SK-N-SH (cell line): Measurements from ENCODE around the gene COMMD10. TPM values are rescaled to one million over a fixed set of nuclear protein-coding genes. Genes with fewer than 3 reads are reported as not detected.

ENCODE experiments used
- CTCF ChIA-PET: fragments of 300-600, 350-600 bp; formaldehyde crosslinking; extraction: SDS; loops from one replicate; lab custom pipeline; 2021; lab: Yijun Ruan, JAX
- POLR2A ChIA-PET: fragments of 350-600 bp; sonication (Branson Sonifier 250); formaldehyde crosslinking; extraction: SDS; loops from one replicate; lab custom pipeline; 2020; ENCODE audit warnings: antibody characterized with exemption, inconsistent platforms; lab: Yijun Ruan, JAX
- DNase-seq: peaks from one replicate; pipeline ENCODE4 v3.0.0; 2012
- H2AFZ ChIP-seq: fragments of 200-600 bp; sonication (generic); 2 replicates; pipeline ENCODE4 v1.8.1; 2016; ENCODE audit warnings: antibody characterized with exemption, mild to moderate bottlenecking, low read depth
- H3F3A ChIP-seq: fragments of 200-600 bp; sonication (generic); replicated peaks from 2 replicates; pipeline ENCODE3; 2016; ENCODE audit warnings: antibody characterized with exemption, mild to moderate bottlenecking; ENCODE audit not compliant: insufficient read depth
- H3K27ac ChIP-seq, 2 experiments: fragments of 200-500 bp in 1 of 2; fragments of 200-600 bp in 1 of 2; sonication (Bioruptor generic) in 1 of 2; sonication (generic), shearing (Covaris generic) in 1 of 2; 2 replicates each; pipeline versions ENCODE4 v1.5.1 to v1.6.1; 2014 to 2016; ENCODE audit warnings: low read depth in 2 of 2, inconsistent platforms in 1 of 2, low read length in 1 of 2, mild to moderate bottlenecking in 1 of 2, mixed read lengths in 1 of 2
- H3K27me3 ChIP-seq: fragments of 200-600 bp; sonication (generic), shearing (Covaris generic); 2 replicates; pipeline ENCODE4 v1.6.1; 2016; ENCODE audit warnings: mixed run types; ENCODE audit not compliant: insufficient read depth
- H3K36me3 ChIP-seq, 2 experiments: fragments of 200-500 bp in 1 of 2; fragments of 200-600 bp in 1 of 2; sonication (Bioruptor generic) in 1 of 2; sonication (generic) in 1 of 2; replicated peaks in 1 of 2; 2 replicates each; pipeline versions ENCODE3 to v1.5.1; 2014 to 2016; ENCODE audit warnings: low read length in 1 of 2, mild to moderate bottlenecking in 1 of 2; ENCODE audit not compliant: insufficient read depth in 2 of 2, control insufficient read depth in 1 of 2
- H3K4me1 ChIP-seq, 2 experiments: fragments of 200-500 bp in 1 of 2; fragments of 200-600 bp in 1 of 2; sonication (Bioruptor generic) in 1 of 2; sonication (generic), shearing (Covaris generic) in 1 of 2; 2 replicates each; pipeline versions ENCODE4 v1.5.1 to v1.6.1; 2014 to 2016; ENCODE audit warnings: low read depth in 1 of 2, low read length in 1 of 2, mixed run types in 1 of 2; ENCODE audit not compliant: insufficient read depth in 2 of 2, control insufficient read depth in 1 of 2
- H3K4me2 ChIP-seq: fragments of 200-600 bp; sonication (generic), shearing (Covaris generic); 2 replicates; pipeline ENCODE4 v1.6.1; 2017; ENCODE audit warnings: mixed run types
- H3K4me3 ChIP-seq, 2 experiments: fragments of 200-500 bp in 1 of 2; fragments of 200-600 bp in 1 of 2; sonication (Bioruptor generic) in 1 of 2; sonication (generic), shearing (Covaris generic) in 1 of 2; 2 replicates each; pipeline versions ENCODE4 v1.5.1 to v1.8.1; 2014 to 2016; ENCODE audit warnings: low read depth in 2 of 2, inconsistent platforms in 1 of 2, low read length in 1 of 2, mild to moderate bottlenecking in 1 of 2, mixed read lengths in 1 of 2, moderate library complexity in 1 of 2
- H3K79me2 ChIP-seq: fragments of 200-600 bp; sonication (generic); 2 replicates; pipeline ENCODE4 v1.8.1; 2017; ENCODE audit warnings: mild to moderate bottlenecking; ENCODE audit not compliant: insufficient read depth
- H3K9ac ChIP-seq: fragments of 200-600 bp; sonication (generic); 2 replicates; pipeline ENCODE4 v1.6.1; 2017; ENCODE audit warnings: mixed run types
- H3K9me2 ChIP-seq: fragments of 200-600 bp; sonication (generic); 2 replicates; pipeline ENCODE4 v1.6.1; 2017; ENCODE audit warnings: mixed run types
- H3K9me3 ChIP-seq: fragments of 200-600 bp; sonication (generic); 2 replicates; pipeline ENCODE4 v1.6.1; 2017; ENCODE audit warnings: mixed run types, mild to moderate bottlenecking, moderate library complexity
- H4K20me1 ChIP-seq: fragments of 200-600 bp; sonication (generic); 2 replicates; pipeline ENCODE4 v1.6.1; 2017; ENCODE audit warnings: mild to moderate bottlenecking, mixed run types; ENCODE audit not compliant: insufficient read depth
- ELF1 ChIP-seq: IDR thresholded peaks from 2 replicates; pipeline ENCODE4 v1.4.0; 2012
- EP300 ChIP-seq, 2 experiments: IDR thresholded peaks; 2 replicates each; pipeline versions ENCODE4 v1.4.0 to v1.6.1; 2012; ENCODE audit warnings: borderline replicate concordance in 1 of 2, low read depth in 1 of 2, low read length in 1 of 2
- EZH2phosphoT487 ChIP-seq: fragments of 200-600 bp; sonication (generic); IDR thresholded peaks from 2 replicates; pipeline ENCODE4 v1.6.1; 2017; ENCODE audit warnings: low read depth, mixed run types, mild to moderate bottlenecking, antibody characterized with exemption, moderate library complexity, borderline replicate concordance
- FOXM1 ChIP-seq: IDR thresholded peaks from 2 replicates; pipeline ENCODE4 v1.4.0; 2012; ENCODE audit warnings: low read depth, mild to moderate bottlenecking
- JUND ChIP-seq: IDR thresholded peaks from 2 replicates; pipeline ENCODE4 v1.4.0; 2012
- MEF2A ChIP-seq: IDR thresholded peaks from 2 replicates; pipeline ENCODE4 v1.4.0; 2012; ENCODE audit warnings: low read depth, borderline replicate concordance
- POLR2AphosphoS5 ChIP-seq: IDR thresholded peaks from 2 replicates; pipeline ENCODE4 v1.6.1; 2012; ENCODE audit warnings: low read depth, low read length
- SMC3 ChIP-seq: IDR thresholded peaks from 2 replicates; pipeline ENCODE4 v1.6.1; 2012; ENCODE audit warnings: low read depth, low read length, improper control_type of control experiment
- TEAD4 ChIP-seq: IDR thresholded peaks from 2 replicates; pipeline ENCODE4 v1.4.0; 2012; ENCODE audit warnings: mild to moderate bottlenecking, borderline replicate concordance; ENCODE audit not compliant: insufficient read depth
- WGBS: methylation state at CpG from one replicate; pipeline ENCODE4 v1.1.6; 2017; ENCODE audit warnings: low lambda C conversion rate; 5-methylcytosine and 5-hydroxymethylcytosine counted together
- polyA plus RNA-seq, 3 experiments: library from polyadenylated mRNA; depleted of rRNA; stranded (reverse); fragments of >200 nt; gene quantifications; 2 replicates each; pipeline ENCODE4 v1.2.3, GENCODE V29; 2012
- TF ChIP-seq, protein P1 (sequence below): IDR thresholded peaks from 2 replicates; pipeline ENCODE4 v1.4.0; 2012; ENCODE audit warnings: low read depth, borderline replicate concordance
- TF ChIP-seq, protein P2 (sequence below): IDR thresholded peaks from 2 replicates; pipeline ENCODE4 v1.6.1; 2012; ENCODE audit warnings: mild to moderate bottlenecking, low read depth, low read length, moderate library complexity
- TF ChIP-seq, protein P3 (sequence below): IDR thresholded peaks from 2 replicates; pipeline ENCODE4 v1.4.0; 2012; ENCODE audit warnings: low read depth

Gene COMMD10
- polyA plus RNA-seq, 1 of the 3 experiments (the other 2 are of a cell fraction) = 9.4 TPM

DNA sequence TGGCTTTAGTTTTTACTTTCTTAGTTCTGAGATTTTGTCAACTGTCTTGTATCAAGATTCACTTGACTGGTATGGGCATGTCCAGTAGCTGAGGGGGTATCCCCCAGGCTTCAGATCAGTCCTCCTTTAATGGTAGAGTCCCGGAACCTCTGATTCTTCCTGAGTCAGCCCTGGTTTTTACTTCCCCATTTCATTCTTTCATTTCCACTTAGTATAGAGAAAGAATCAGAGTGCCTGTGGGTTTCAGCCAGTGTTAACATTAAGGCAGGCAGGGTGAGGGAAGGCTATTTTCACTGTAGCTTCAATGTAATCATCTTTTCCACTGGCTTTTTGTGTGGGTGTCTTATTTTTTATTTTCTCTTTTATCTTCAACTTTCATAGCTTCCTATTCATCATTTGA lies 8.3 kb upstream of the COMMD10 start:
- Histone ChIP-seq H3K9me3 (no peaks in the 10 kb centered on the region), H3K27ac (no peak overlapping the region), H3F3A (no peaks in the 10 kb centered on the region), H3K9ac (no peak overlapping the region), H2AFZ (no peak overlapping the region), H3K4me2 (no peak overlapping the region), H3K9me2 (no peaks in the 10 kb centered on the region), H3K4me1 (no peaks in the 10 kb centered on the region; a peak in 1 of 4 replicates), H4K20me1 (no peaks in the 10 kb centered on the region), H3K4me3 (no peak overlapping the region), H3K79me2 (no peaks in the 10 kb centered on the region), H3K36me3 (no peaks in the 10 kb centered on the region), H3K27me3 (no peaks in the 10 kb centered on the region)
- no peak for DNase-seq
- ChIA-PET POLR2A (no interaction called here), CTCF (interaction anchor here (1.0 to 1.9 kb wide), 2 partner anchors 8 to 246 kb away, joined by 3 to 6 read pairs; no protein-coding TSS in a partner anchor)
- WGBS = 100% methylated on average over 1 of the region's 1 CpG
- TF ChIP-seq TEAD4 (no peak), POLR2AphosphoS5 (no peak), JUND (no peak), MEF2A (no peak), SMC3 (no peak)
- TF ChIP-seq, protein P1, sequence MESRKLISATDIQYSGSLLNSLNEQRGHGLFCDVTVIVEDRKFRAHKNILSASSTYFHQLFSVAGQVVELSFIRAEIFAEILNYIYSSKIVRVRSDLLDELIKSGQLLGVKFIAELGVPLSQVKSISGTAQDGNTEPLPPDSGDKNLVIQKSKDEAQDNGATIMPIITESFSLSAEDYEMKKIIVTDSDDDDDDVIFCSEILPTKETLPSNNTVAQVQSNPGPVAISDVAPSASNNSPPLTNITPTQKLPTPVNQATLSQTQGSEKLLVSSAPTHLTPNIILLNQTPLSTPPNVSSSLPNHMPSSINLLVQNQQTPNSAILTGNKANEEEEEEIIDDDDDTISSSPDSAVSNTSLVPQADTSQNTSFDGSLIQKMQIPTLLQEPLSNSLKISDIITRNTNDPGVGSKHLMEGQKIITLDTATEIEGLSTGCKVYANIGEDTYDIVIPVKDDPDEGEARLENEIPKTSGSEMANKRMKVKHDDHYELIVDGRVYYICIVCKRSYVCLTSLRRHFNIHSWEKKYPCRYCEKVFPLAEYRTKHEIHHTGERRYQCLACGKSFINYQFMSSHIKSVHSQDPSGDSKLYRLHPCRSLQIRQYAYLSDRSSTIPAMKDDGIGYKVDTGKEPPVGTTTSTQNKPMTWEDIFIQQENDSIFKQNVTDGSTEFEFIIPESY = no peak
- TF ChIP-seq, protein P2, sequence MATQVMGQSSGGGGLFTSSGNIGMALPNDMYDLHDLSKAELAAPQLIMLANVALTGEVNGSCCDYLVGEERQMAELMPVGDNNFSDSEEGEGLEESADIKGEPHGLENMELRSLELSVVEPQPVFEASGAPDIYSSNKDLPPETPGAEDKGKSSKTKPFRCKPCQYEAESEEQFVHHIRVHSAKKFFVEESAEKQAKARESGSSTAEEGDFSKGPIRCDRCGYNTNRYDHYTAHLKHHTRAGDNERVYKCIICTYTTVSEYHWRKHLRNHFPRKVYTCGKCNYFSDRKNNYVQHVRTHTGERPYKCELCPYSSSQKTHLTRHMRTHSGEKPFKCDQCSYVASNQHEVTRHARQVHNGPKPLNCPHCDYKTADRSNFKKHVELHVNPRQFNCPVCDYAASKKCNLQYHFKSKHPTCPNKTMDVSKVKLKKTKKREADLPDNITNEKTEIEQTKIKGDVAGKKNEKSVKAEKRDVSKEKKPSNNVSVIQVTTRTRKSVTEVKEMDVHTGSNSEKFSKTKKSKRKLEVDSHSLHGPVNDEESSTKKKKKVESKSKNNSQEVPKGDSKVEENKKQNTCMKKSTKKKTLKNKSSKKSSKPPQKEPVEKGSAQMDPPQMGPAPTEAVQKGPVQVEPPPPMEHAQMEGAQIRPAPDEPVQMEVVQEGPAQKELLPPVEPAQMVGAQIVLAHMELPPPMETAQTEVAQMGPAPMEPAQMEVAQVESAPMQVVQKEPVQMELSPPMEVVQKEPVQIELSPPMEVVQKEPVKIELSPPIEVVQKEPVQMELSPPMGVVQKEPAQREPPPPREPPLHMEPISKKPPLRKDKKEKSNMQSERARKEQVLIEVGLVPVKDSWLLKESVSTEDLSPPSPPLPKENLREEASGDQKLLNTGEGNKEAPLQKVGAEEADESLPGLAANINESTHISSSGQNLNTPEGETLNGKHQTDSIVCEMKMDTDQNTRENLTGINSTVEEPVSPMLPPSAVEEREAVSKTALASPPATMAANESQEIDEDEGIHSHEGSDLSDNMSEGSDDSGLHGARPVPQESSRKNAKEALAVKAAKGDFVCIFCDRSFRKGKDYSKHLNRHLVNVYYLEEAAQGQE = no peak

DNA sequence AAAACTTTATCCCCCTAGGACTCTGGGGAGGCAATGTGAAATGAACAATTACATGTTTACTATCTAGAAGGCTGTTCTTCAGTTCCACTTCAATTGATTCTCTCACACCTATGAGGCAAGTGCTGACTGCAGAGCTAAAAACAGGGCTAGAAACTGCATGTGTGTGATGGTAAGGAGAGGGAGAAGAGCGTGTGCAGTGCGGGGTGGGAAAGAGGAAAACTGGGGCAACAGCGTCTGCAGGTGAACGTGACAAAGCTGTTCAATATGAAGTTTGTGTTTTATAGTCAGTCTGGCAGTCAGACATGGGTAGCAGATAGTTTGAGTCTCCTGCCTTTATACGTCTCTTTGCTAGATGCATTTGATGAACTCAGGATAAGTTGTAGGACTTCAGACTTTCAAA lies 6.6 kb upstream of the COMMD10 start:
- Histone ChIP-seq H3K4me2 (no peak overlapping the region), H2AFZ (no peak overlapping the region), H3K27ac (no peak overlapping the region), H3K9me3 (no peaks in the 10 kb centered on the region)
- TF ChIP-seq EZH2phosphoT487 (no peak), ELF1 (no peak), FOXM1 (no peak), EP300 (IDR thresholded peaks at IDR 0.05; ENCODE audit: borderline replicate concordance in 1 of 2, low read depth in 1 of 2, low read length in 1 of 2) (no peak)
- TF ChIP-seq, protein P3, sequence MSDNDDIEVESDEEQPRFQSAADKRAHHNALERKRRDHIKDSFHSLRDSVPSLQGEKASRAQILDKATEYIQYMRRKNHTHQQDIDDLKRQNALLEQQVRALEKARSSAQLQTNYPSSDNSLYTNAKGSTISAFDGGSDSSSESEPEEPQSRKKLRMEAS = no peak
- TF ChIP-seq, all 33 proteins: peak for 0
- Histone ChIP-seq H3F3A (no peaks in the 10 kb centered on the region), H3K79me2 (no peaks in the 10 kb centered on the region), H3K36me3 (no peaks in the 10 kb centered on the region), H4K20me1 (no peaks in the 10 kb centered on the region), H3K4me1 (no peaks in the 10 kb centered on the region; a peak in 1 of 4 replicates), H3K9ac (no peak overlapping the region), H3K4me3 (no peak overlapping the region), H3K27me3 (no peaks in the 10 kb centered on the region), H3K9me2 (no peaks in the 10 kb centered on the region)
- ChIA-PET CTCF (interaction anchor here (0.7 to 2.1 kb wide), 2 partner anchors 11 to 23 kb away, joined by 3 to 18 read pairs; no protein-coding TSS in a partner anchor), POLR2A (no interaction called here)
- no peak for DNase-seq
- 92% methylated on average over 5 of the region's 5 CpGs for WGBS
